MM.1S (cell line): ENCODE data around the gene DIRAS1.

ENCODE experiments used
- DNase-seq: peaks from one replicate; pipeline ENCODE4 v3.0.0-alpha.2; 2015
- H2AFZ ChIP-seq: fragments of 300-600 bp; sonication (generic); 2 replicates; pipeline ENCODE4 v1.6.0; 2016; ENCODE audit warnings: antibody characterized with exemption, low read length
- H3F3A ChIP-seq: fragments of 300-600 bp; sonication (generic); 2 replicates; pipeline ENCODE4 v1.6.1; 2016; ENCODE audit warnings: mild to moderate bottlenecking, antibody characterized with exemption, low read length, moderate library complexity, mixed read lengths; ENCODE audit not compliant: insufficient read depth
- H3K27ac ChIP-seq: fragments of 300-600 bp; sonication (generic); 2 replicates; pipeline ENCODE4 v1.5.1; 2016; ENCODE audit warnings: mild to moderate bottlenecking, low read length
- H3K27me3 ChIP-seq: fragments of 300-600 bp; sonication (generic); replicated peaks from 2 replicates; pipeline ENCODE4 v1.6.0; 2016; ENCODE audit warnings: low read length; ENCODE audit not compliant: insufficient read depth
- H3K36me3 ChIP-seq: fragments of 300-600 bp; sonication (generic); replicated peaks from 2 replicates; pipeline ENCODE4 v1.6.1; 2016; ENCODE audit warnings: mild to moderate bottlenecking, low read length, mixed read lengths; ENCODE audit not compliant: insufficient read depth
- H3K4me1 ChIP-seq: fragments of 300-600 bp; sonication (generic); 2 replicates; pipeline ENCODE4 v1.6.1; 2016; ENCODE audit warnings: low read length, mixed read lengths
- H3K4me2 ChIP-seq: fragments of 300-600 bp; sonication (generic); 2 replicates; pipeline ENCODE4 v1.6.0; 2016; ENCODE audit warnings: low read depth, low read length
- H3K4me3 ChIP-seq: fragments of 300-600 bp; sonication (generic); 2 replicates; pipeline ENCODE4 v1.5.1; 2016; ENCODE audit warnings: low read length, mixed read lengths
- H3K79me2 ChIP-seq: fragments of 300-600 bp; sonication (generic); 2 replicates; pipeline ENCODE4 v1.6.1; 2016; ENCODE audit warnings: mixed run types, low read length, mixed read lengths
- H3K9ac ChIP-seq: fragments of 300-600 bp; sonication (generic); 2 replicates; pipeline ENCODE4 v1.6.1; 2016; ENCODE audit warnings: low read length, mixed read lengths
- H3K9me2 ChIP-seq: fragments of 300-600 bp; sonication (generic); replicated peaks from 2 replicates; pipeline ENCODE4 v1.6.1; 2016; ENCODE audit warnings: mild to moderate bottlenecking, low read length, mixed read lengths; ENCODE audit not compliant: insufficient read depth
- H3K9me3 ChIP-seq: fragments of 300-600 bp; sonication (generic); replicated peaks from 2 replicates; pipeline ENCODE4 v1.6.1; 2016; ENCODE audit warnings: mild to moderate bottlenecking, low read length, mixed read lengths; ENCODE audit not compliant: insufficient read depth
- H4K20me1 ChIP-seq: fragments of 300-600 bp; sonication (generic); 2 replicates; pipeline ENCODE4 v1.6.1; 2016; ENCODE audit warnings: mild to moderate bottlenecking, low read length, moderate library complexity, mixed read lengths; ENCODE audit not compliant: insufficient read depth
- EZH2 ChIP-seq: fragments of 300-600 bp; sonication (generic); optimal IDR thresholded peaks from 2 replicates; pipeline ENCODE3; 2017; ENCODE audit warnings: low read depth, mild to moderate bottlenecking, antibody characterized with exemption, low read length, mixed read lengths
- EZH2phosphoT487 ChIP-seq: fragments of 300-600 bp; sonication (generic); IDR thresholded peaks from 2 replicates; pipeline ENCODE4 v1.6.1; 2018; ENCODE audit warnings: antibody characterized with exemption, low read length
- TF ChIP-seq, protein P1 (sequence below): fragments of 300-600 bp; sonication (generic); IDR thresholded peaks from 2 replicates; pipeline ENCODE4 v1.5.1; 2016; ENCODE audit warnings: antibody characterized with exemption, low read length, mixed read lengths

DIRAS1 gene

GRCh38 chr19:2756921-2757881, 36.0 kb upstream of the DIRAS1 start:
- Histone ChIP-seq H3K4me1 (no peaks in the 10 kb centered on the region), H2AFZ (no peak overlapping the region), H3K27me3 (no peaks in the 10 kb centered on the region), H3K9me2 (no peaks in the 10 kb centered on the region), H3K36me3 (no peaks in the 10 kb centered on the region; the same call in 1 of the 2 replicates), H3K4me2 (no peak overlapping the region), H4K20me1 (no peaks in the 10 kb centered on the region), H3K9me3 (no peaks in the 10 kb centered on the region), H3K79me2 (no peaks in the 10 kb centered on the region), H3K27ac (no peak overlapping the region), H3K4me3 (no peak overlapping the region), H3K9ac (no peak overlapping the region), H3F3A (no peaks in the 10 kb centered on the region)
- TF ChIP-seq, protein P1, sequence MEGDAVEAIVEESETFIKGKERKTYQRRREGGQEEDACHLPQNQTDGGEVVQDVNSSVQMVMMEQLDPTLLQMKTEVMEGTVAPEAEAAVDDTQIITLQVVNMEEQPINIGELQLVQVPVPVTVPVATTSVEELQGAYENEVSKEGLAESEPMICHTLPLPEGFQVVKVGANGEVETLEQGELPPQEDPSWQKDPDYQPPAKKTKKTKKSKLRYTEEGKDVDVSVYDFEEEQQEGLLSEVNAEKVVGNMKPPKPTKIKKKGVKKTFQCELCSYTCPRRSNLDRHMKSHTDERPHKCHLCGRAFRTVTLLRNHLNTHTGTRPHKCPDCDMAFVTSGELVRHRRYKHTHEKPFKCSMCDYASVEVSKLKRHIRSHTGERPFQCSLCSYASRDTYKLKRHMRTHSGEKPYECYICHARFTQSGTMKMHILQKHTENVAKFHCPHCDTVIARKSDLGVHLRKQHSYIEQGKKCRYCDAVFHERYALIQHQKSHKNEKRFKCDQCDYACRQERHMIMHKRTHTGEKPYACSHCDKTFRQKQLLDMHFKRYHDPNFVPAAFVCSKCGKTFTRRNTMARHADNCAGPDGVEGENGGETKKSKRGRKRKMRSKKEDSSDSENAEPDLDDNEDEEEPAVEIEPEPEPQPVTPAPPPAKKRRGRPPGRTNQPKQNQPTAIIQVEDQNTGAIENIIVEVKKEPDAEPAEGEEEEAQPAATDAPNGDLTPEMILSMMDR, result no peak
- TF ChIP-seq EZH2phosphoT487 (no peak), EZH2 (no peak)
- no peak for DNase-seq

GRCh38 chr19:2756477-2756876, 35.3 kb upstream of the DIRAS1 start:
- TF ChIP-seq EZH2, result no peak
- no peak for TF ChIP-seq EZH2phosphoT487
- no peak overlapping the region for H2AFZ ChIP-seq
- H3K9me3 ChIP-seq, result no peaks in the 10 kb centered on the region
- H4K20me1 ChIP-seq, result no peaks in the 10 kb centered on the region
- H3F3A ChIP-seq, result no peaks in the 10 kb centered on the region
- no peaks in the 10 kb centered on the region for H3K4me1 ChIP-seq
- no peaks in the 10 kb centered on the region for H3K9me2 ChIP-seq
- H3K9ac ChIP-seq, result no peak overlapping the region
- no peaks in the 10 kb centered on the region for H3K79me2 ChIP-seq
- no peak overlapping the region for H3K4me2 ChIP-seq
- no peaks in the 10 kb centered on the region for H3K36me3 ChIP-seq
- H3K4me3 ChIP-seq, result no peak overlapping the region
- DNase-seq, result no peak
- no peak overlapping the region for H3K27ac ChIP-seq
- H3K27me3 ChIP-seq, result no peaks in the 10 kb centered on the region

- H3K27me3 ChIP-seq, result no peaks in the 10 kb centered on the region
- H2AFZ ChIP-seq, result no peak overlapping the region
- no peaks in the 10 kb centered on the region for H4K20me1 ChIP-seq
- H3K36me3 ChIP-seq, result no peaks in the 10 kb centered on the region
- H3K27ac ChIP-seq, result no peak overlapping the region
- H3K4me1 ChIP-seq, result no peaks in the 10 kb centered on the region
- DNase-seq, result no peak
- no peak overlapping the region for H3K4me2 ChIP-seq
- H3K9me3 ChIP-seq, result no peaks in the 10 kb centered on the region
- no peaks in the 10 kb centered on the region for H3K79me2 ChIP-seq
- TF ChIP-seq EZH2 (no peak), EZH2phosphoT487 (no peak)
- TF ChIP-seq, protein P1, result no peak
- H3K9me2 ChIP-seq, result no peaks in the 10 kb centered on the region
- no peak overlapping the region for H3K4me3 ChIP-seq
- no peaks in the 10 kb centered on the region for H3F3A ChIP-seq
- H3K9ac ChIP-seq, result no peak overlapping the region
Observed at GRCh38 chr19:2755811-2756210, 34.6 kb upstream of the DIRAS1 start.

GRCh38 chr19:2755448-2755705, 34.2 kb upstream of the DIRAS1 start:
- no peaks in the 10 kb centered on the region for H3K79me2 ChIP-seq
- H3K36me3 ChIP-seq, result no peaks in the 10 kb centered on the region
- DNase-seq, result no peak
- H3K27me3 ChIP-seq, result no peaks in the 10 kb centered on the region
- H3K4me3 ChIP-seq, result no peak overlapping the region
- TF ChIP-seq EZH2 (no peak), EZH2phosphoT487 (no peak)
- TF ChIP-seq, protein P1, result no peak
- H3K9me2 ChIP-seq, result no peaks in the 10 kb centered on the region
- no peaks in the 10 kb centered on the region for H3K4me1 ChIP-seq
- H4K20me1 ChIP-seq, result no peaks in the 10 kb centered on the region
- H3F3A ChIP-seq, result no peaks in the 10 kb centered on the region
- H3K9me3 ChIP-seq, result no peaks in the 10 kb centered on the region
- no peak overlapping the region for H3K27ac ChIP-seq
- no peak overlapping the region for H2AFZ ChIP-seq
- no peak overlapping the region for H3K4me2 ChIP-seq
- no peak overlapping the region for H3K9ac ChIP-seq
